C4-2B (cell line): ENCODE measurements around the gene MGRN1.

Experiments used
- ZFX ChIP-seq: fragments of 450-650 bp; IDR thresholded peaks from 2 replicates; pipeline ENCODE4 v1.6.1; 2017
- TF ChIP-seq, protein P1 (sequence below): fragments of 450-650 bp; conservative IDR thresholded peaks from 2 replicates; pipeline ENCODE4 v1.5.1; 2017; ENCODE audit warnings: mild to moderate bottlenecking

DNA sequence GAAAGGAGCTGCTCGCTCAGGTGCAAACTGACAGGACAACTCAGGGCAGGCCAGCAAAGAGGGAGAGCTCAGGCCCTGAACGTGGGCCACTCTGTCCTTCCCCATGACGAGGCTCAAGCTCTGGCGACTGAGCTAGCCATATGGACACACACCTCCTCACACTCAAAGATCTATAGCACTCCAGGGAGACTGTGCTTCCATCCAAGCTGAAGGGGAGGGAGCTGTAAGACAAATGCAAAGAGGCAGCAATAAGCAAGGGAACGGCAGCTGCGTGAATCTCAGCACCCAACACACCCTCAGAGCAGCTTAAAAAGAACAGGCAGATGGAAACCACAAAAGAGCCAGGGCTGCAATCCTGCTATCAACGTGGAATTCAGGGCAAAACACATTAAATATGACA lies 82.2 kb downstream of the MGRN1 start:
- TF ChIP-seq, protein P1, sequence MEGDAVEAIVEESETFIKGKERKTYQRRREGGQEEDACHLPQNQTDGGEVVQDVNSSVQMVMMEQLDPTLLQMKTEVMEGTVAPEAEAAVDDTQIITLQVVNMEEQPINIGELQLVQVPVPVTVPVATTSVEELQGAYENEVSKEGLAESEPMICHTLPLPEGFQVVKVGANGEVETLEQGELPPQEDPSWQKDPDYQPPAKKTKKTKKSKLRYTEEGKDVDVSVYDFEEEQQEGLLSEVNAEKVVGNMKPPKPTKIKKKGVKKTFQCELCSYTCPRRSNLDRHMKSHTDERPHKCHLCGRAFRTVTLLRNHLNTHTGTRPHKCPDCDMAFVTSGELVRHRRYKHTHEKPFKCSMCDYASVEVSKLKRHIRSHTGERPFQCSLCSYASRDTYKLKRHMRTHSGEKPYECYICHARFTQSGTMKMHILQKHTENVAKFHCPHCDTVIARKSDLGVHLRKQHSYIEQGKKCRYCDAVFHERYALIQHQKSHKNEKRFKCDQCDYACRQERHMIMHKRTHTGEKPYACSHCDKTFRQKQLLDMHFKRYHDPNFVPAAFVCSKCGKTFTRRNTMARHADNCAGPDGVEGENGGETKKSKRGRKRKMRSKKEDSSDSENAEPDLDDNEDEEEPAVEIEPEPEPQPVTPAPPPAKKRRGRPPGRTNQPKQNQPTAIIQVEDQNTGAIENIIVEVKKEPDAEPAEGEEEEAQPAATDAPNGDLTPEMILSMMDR: no peak
- TF ChIP-seq ZFX: no peak
